ENCODE results near the gene SMARCA5. TPM values are rescaled to one million over a fixed set of nuclear protein-coding genes. Genes with fewer than 3 reads are reported as not detected.

The SMARCA5 gene
- total RNA-seq, 2 donors from 2014 or later, result 18.6 to 23.4 TPM

DNA sequence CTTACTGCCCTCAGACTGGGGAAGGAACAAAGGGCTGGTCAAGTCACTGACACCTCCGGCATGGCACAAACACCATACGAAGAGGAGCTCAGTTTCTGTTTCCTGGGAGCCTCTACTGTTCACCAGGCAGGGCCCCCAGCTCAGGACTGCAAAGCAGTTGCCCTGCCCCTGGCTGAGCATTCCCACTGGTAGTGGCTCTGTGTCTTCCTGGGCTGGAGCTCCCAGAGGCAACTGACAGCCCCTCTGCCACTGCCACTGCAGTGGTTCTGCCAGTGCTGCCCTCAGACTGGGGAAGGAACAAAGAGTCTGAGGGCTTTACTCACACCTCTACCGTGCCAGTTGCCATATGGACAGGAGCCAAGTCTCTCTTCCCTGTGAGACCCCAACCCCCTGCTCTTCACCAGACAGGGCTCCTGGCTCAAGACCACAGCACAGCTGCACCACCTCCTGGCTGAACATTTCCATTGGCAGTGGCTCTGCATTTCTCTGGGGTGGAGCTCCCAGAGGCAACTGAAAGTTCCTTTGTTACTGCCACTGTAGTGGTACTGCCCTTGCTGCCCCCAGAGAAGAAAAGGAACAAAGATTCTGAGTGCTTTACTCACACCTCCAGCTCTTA, 67.9 kb downstream of the SMARCA5 start:
- no peak for DNase-seq (ENCODE audit: low spot score)
- H3K4me1 ChIP-seq, result no peaks in the 10 kb centered on the region
- no peaks in the 10 kb centered on the region for H3K36me3 ChIP-seq
- no peaks in the 10 kb centered on the region for H3K9me3 ChIP-seq
- H3K27me3 ChIP-seq, result no peaks in the 10 kb centered on the region
- TF ChIP-seq, protein P1, sequence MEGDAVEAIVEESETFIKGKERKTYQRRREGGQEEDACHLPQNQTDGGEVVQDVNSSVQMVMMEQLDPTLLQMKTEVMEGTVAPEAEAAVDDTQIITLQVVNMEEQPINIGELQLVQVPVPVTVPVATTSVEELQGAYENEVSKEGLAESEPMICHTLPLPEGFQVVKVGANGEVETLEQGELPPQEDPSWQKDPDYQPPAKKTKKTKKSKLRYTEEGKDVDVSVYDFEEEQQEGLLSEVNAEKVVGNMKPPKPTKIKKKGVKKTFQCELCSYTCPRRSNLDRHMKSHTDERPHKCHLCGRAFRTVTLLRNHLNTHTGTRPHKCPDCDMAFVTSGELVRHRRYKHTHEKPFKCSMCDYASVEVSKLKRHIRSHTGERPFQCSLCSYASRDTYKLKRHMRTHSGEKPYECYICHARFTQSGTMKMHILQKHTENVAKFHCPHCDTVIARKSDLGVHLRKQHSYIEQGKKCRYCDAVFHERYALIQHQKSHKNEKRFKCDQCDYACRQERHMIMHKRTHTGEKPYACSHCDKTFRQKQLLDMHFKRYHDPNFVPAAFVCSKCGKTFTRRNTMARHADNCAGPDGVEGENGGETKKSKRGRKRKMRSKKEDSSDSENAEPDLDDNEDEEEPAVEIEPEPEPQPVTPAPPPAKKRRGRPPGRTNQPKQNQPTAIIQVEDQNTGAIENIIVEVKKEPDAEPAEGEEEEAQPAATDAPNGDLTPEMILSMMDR (IDR thresholded peaks at IDR 0.05), result no peak
- no peak overlapping the region for H3K27ac ChIP-seq
- H3K4me3 ChIP-seq, result no peak overlapping the region

DNA sequence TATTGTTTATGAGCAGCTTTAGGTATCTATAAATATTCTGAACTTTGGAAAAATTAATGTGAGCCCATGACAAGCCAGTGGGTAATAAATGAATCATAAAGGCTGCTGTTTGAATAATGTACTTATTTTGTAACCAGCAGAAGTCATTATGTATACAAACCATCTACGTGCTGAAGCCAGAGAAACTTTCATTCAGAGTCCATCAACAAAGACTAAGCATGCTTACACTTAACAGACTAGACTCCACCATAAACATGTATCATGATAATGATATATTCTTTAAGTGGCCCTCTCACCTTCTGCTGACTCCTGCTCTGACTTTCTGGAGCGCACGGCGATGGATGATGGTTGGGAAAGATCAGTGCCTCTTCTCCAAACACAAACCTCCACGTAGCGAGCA, 72.0 kb downstream of the SMARCA5 start:
- Histone ChIP-seq H3K27ac (no peak overlapping the region), H3K4me1 (no peaks in the 10 kb centered on the region), H3K4me3 (no peak overlapping the region), H3K36me3 (no peaks in the 10 kb centered on the region), H3K9me3 (no peaks in the 10 kb centered on the region), H3K27me3 (no peaks in the 10 kb centered on the region)
- no peak for DNase-seq (ENCODE audit: low spot score)
- TF ChIP-seq, protein P1 (IDR thresholded peaks at IDR 0.05), result no peak

DNA sequence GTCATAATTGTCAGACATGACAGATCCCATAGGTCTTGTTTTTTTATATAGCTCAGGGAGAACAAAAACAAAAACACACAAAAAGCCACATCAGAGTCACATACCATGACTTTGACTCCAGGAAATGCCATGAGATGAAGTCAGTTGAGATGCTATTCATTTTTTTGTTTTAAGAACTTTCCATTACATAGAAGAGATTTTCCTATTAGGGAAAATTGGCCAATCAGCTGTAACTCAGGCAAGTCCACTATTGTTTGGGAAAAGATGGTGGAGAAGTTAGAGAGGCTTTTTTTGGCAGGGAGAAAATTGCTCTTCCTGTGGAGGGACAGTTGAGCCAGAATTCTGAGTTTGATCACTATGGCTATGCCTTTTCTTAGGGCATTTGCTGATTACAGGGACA, 72.6 kb downstream of the SMARCA5 start:
- no peak for DNase-seq (ENCODE audit: low spot score)
- Histone ChIP-seq H3K27ac (no peak overlapping the region), H3K27me3 (no peaks in the 10 kb centered on the region), H3K4me1 (no peaks in the 10 kb centered on the region), H3K9me3 (no peaks in the 10 kb centered on the region), H3K4me3 (no peak overlapping the region), H3K36me3 (no peaks in the 10 kb centered on the region)
- TF ChIP-seq, protein P1 (IDR thresholded peaks at IDR 0.05), result no peak

DNA sequence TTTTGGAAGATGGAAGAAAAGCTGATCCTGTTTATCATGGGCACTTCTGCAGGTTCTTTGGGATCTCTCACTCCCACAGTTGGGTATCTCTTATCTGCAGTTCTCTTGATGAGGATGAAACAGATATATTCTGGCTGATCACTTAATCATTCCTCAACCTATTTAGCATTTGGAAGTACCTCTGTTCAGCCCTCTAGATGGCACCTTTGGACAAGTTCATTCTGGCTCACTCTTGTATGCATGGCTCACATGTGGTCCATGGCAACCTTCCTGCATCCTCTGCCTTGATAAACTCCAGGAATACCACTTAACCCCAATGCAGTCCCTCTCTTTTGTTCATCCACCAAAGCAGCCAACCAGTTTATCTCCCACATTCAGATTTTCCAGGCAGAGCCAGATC, 74.2 kb downstream of the SMARCA5 start:
- H3K4me3 ChIP-seq, result no peak overlapping the region
- no peak for DNase-seq (ENCODE audit: low spot score)
- H3K4me1 ChIP-seq, result no peaks in the 10 kb centered on the region
- H3K27ac ChIP-seq, result no peak overlapping the region
- TF ChIP-seq, protein P1 (IDR thresholded peaks at IDR 0.05), result peak in 1 of 2 donors; percentile 32
- no peaks in the 10 kb centered on the region for H3K9me3 ChIP-seq
- no peaks in the 10 kb centered on the region for H3K36me3 ChIP-seq
- no peaks in the 10 kb centered on the region for H3K27me3 ChIP-seq

DNA sequence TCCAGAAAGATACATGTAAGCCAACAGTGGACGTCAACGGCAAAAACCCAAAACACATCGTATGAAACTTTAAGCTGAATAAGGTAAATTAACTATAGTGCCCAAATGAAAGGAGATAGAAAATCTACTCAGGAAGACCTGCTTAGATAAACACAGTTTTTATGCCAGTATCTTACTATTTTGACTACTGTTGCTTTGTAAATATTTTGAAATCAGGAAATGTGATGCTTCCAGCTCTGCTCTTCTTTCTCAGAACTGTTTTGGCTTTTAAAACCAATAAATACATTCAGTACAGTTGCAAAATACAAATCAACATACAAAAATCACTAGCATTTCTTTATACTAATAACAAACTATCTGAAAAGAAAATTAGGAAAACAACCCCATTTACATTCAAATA, 83.8 kb downstream of the SMARCA5 start:
- no peaks in the 10 kb centered on the region for H3K4me1 ChIP-seq
- H3K36me3 ChIP-seq, result no peaks in the 10 kb centered on the region
- TF ChIP-seq, protein P1 (IDR thresholded peaks at IDR 0.05), result no peak
- no peak overlapping the region for H3K4me3 ChIP-seq
- no peaks in the 10 kb centered on the region for H3K9me3 ChIP-seq
- no peaks in the 10 kb centered on the region for H3K27me3 ChIP-seq
- DNase-seq (ENCODE audit: low spot score), result no peak
- H3K27ac ChIP-seq, result no peak overlapping the region

DNA sequence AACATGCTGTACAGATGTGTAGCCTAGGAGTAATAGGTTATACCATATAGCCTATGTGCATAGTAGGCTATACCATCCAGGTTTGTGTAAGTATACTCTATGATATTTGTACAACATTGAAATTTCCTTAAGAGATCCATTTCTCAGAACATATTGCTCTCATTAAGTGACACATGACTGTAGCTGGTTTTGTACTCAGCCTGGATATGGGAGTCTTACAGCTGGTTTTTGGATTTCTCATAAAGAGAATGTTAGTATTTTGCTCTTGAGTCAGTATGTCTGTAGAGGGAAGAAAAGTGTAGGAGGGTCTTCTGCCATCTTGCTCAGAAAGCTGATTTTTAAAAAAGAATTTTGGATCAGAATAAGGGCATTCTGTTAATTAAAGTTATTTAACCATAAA, 85.3 kb downstream of the SMARCA5 start:
- Histone ChIP-seq H3K9me3 (no peaks in the 10 kb centered on the region), H3K27ac (no peak overlapping the region), H3K27me3 (no peaks in the 10 kb centered on the region), H3K4me1 (no peaks in the 10 kb centered on the region), H3K4me3 (no peak overlapping the region), H3K36me3 (no peaks in the 10 kb centered on the region)
- TF ChIP-seq, protein P1 (IDR thresholded peaks at IDR 0.05), result no peak
- DNase-seq (ENCODE audit: low spot score), result no peak

Measured in right atrium auricular region (tissue), 2 donors.